HFFc6 (cell line): Measurements from ENCODE around the gene RAD1. TPM values are rescaled to one million over a fixed set of nuclear protein-coding genes. Genes with fewer than 3 reads are reported as not detected.

Source experiments
- DNase-seq: peaks from one replicate; pipeline ENCODE4 v3.0.0-alpha.2; 2018
- H3K27ac Mint-ChIP-seq: 2 replicates; pipeline ENCODE4 v1.8.0; 2020; ENCODE audit warnings: mild to moderate bottlenecking, mixed read lengths
- H3K27me3 Mint-ChIP-seq: 2 replicates; pipeline ENCODE4 v1.8.0; 2021; ENCODE audit warnings: mild to moderate bottlenecking, moderate library complexity, mixed read lengths; ENCODE audit not compliant: insufficient read depth
- H3K36me3 Mint-ChIP-seq: 2 replicates; pipeline ENCODE4 v1.8.0; 2021; ENCODE audit warnings: low read depth, mixed read lengths
- H3K4me1 Mint-ChIP-seq: 2 replicates; pipeline ENCODE4 v1.8.0; 2020; ENCODE audit warnings: low read depth, mixed read lengths
- H3K4me3 Mint-ChIP-seq: 2 replicates; pipeline ENCODE4 v1.8.0; 2020; ENCODE audit warnings: mild to moderate bottlenecking, moderate library complexity, mixed read lengths
- H3K9me3 Mint-ChIP-seq: 2 replicates; pipeline ENCODE4 v1.8.0; 2020; ENCODE audit warnings: mild to moderate bottlenecking, mixed read lengths
- total RNA-seq, 6 experiments: library from RNA; stranded (reverse); fragmentation: NEBNext Ultra II Directional; extraction: Animal tissue kit (Norgen Biotek cat#: 25700); gene quantifications; 2 replicates in 1 of 6; 3 replicates in 5 of 6; pipeline ENCODE4 v1.2.3, GENCODE V29; 2021
- TF ChIP-seq, protein P1 (sequence below): fragments of 200-600 bp; sonication (generic); IDR thresholded peaks from 2 replicates; pipeline ENCODE4 v1.5.0; 2021; ENCODE audit warnings: antibody characterized with exemption, mild to moderate bottlenecking

RAD1 gene
- total RNA-seq, 6 experiments from 2014 or later: 32.7 to 39.3 (median 35.0) TPM

DNA sequence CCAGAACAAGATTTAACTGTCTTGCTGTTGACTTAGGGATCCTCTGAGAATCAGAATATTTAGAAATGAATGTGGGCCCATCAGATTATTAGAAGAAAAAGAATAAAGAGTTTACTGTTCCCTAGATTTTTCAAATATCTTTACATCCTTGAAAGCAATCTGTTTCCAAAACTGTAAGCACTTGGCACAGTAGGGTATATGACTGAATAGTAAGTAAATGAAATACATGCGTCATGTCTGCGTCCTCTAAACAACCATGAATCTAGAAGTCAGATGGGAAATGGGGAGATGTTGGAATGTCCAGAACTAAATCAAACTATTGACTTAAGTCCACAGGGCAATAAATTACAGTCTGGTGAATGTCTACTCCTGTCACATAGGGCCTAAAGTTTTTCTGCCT is 50.2 kb downstream of the RAD1 start:
- H3K4me3 Mint-ChIP-seq: no peak overlapping the region
- H3K27ac Mint-ChIP-seq: no peak overlapping the region
- peaks cover 1% of the 10 kb centered on the region for H3K27me3 Mint-ChIP-seq
- TF ChIP-seq, protein P1, sequence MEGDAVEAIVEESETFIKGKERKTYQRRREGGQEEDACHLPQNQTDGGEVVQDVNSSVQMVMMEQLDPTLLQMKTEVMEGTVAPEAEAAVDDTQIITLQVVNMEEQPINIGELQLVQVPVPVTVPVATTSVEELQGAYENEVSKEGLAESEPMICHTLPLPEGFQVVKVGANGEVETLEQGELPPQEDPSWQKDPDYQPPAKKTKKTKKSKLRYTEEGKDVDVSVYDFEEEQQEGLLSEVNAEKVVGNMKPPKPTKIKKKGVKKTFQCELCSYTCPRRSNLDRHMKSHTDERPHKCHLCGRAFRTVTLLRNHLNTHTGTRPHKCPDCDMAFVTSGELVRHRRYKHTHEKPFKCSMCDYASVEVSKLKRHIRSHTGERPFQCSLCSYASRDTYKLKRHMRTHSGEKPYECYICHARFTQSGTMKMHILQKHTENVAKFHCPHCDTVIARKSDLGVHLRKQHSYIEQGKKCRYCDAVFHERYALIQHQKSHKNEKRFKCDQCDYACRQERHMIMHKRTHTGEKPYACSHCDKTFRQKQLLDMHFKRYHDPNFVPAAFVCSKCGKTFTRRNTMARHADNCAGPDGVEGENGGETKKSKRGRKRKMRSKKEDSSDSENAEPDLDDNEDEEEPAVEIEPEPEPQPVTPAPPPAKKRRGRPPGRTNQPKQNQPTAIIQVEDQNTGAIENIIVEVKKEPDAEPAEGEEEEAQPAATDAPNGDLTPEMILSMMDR: no peak
- no peak for DNase-seq
- H3K4me1 Mint-ChIP-seq: no peaks in the 10 kb centered on the region
- H3K36me3 Mint-ChIP-seq: no peaks in the 10 kb centered on the region
- no peaks in the 10 kb centered on the region for H3K9me3 Mint-ChIP-seq

DNA sequence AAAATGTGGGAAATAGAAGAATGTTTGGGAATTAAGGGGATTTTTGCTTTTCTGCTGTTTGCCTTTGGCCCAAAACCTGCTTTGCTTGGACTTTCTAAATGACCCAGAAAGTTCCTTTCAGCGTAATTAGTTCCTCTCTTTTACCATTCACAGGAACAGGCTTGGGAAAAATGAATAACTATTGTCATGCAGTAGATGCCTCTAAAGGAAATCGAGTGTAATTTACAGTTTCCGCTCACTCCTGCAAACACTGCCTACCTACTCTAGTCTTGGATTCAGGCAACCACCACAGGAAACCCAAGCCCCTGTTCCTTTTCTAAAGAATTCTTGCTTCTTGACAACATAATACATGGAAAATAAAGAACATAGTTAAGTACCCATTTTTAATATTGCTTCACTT is 51.4 kb downstream of the RAD1 start:
- TF ChIP-seq, protein P1: no peak
- Mint-ChIP-seq H3K27ac (no peak overlapping the region), H3K4me1 (no peaks in the 10 kb centered on the region), H3K36me3 (no peaks in the 10 kb centered on the region), H3K4me3 (no peak overlapping the region), H3K27me3 (peaks cover 1% of the 10 kb centered on the region), H3K9me3 (no peaks in the 10 kb centered on the region)
- DNase-seq: no peak

DNA sequence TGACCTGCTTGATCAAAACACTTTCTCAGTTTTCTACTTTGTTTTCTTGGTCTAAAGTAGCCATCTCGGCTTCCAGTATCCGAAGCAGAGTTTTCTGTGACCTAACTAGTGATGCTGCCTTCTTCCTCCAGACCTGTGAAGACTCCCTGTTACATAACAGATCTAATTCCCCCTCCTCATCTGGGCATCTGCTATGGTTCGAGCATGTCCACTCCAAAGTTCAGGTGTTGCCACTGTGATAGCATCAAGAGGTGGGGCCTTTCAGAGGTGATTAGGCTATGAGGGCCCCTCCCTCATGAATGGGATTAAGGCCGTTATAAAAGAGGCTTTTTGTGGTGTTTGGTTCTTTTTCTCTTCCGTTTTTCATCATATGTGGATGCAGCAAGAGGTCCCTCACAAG is 56.1 kb downstream of the RAD1 start:
- H3K27me3 Mint-ChIP-seq: peaks cover 7% of the 10 kb centered on the region
- H3K36me3 Mint-ChIP-seq: no peaks in the 10 kb centered on the region
- DNase-seq: no peak

DNA sequence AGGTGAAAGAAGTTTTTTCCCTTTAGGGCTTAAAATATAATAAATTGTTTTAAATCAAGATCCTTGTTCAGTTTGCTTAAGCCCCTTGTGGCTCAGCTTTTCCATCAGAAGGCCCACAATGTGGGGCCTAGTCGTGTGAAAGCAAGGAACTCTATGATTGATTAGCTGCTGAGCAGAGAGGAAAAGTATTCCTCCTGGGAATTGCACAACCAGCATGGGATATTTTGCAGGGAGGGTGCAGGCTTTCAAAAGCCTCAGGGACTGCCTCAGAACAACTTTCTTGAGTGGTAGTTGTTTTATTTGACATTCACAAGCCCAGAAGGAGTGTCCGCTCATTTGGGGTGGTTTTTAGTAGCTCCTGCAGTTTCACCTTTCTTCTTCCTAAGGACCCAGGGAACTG is 56.5 kb downstream of the RAD1 start:
- Mint-ChIP-seq H3K4me3 (no peak overlapping the region), H3K4me1 (no peaks in the 10 kb centered on the region), H3K27me3 (peaks cover 6% of the 10 kb centered on the region), H3K9me3 (no peaks in the 10 kb centered on the region), H3K27ac (no peak overlapping the region), H3K36me3 (no peaks in the 10 kb centered on the region)
- no peak for DNase-seq
- TF ChIP-seq, protein P1: no peak

More for the DNA sequence above, 56.1 kb downstream of the RAD1 start:
- no peaks in the 10 kb centered on the region for H3K4me1 Mint-ChIP-seq
- no peak overlapping the region for H3K27ac Mint-ChIP-seq
- H3K9me3 Mint-ChIP-seq: no peaks in the 10 kb centered on the region
- TF ChIP-seq, protein P1: no peak
- H3K4me3 Mint-ChIP-seq: no peak overlapping the region

DNA sequence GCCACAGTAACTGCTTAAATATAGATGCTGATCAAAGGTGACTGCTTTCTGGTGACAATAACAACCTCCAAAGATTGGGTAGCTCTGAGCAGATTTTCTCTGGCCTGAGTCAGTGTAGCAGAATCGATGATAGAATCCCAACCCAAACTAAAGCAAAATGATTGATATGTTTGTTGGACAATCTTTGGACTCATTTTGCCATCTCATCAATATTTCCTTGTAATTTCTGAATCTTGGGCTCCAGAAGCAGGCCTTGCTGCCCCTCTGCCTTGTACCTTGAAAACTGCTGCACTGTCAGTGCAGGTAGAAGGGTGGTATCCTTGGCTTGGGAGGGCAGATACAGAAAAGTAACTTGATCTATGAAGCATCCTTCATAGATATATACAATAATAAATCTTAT is 57.4 kb downstream of the RAD1 start:
- Mint-ChIP-seq H3K36me3 (no peaks in the 10 kb centered on the region), H3K4me1 (peaks cover 2% of the 10 kb centered on the region; the same call in 1 of the 2 replicates), H3K9me3 (no peaks in the 10 kb centered on the region), H3K27me3 (peaks cover 8% of the 10 kb centered on the region), H3K4me3 (no peak overlapping the region), H3K27ac (no peak overlapping the region)
- no peak for DNase-seq
- TF ChIP-seq, protein P1: no peak

DNA sequence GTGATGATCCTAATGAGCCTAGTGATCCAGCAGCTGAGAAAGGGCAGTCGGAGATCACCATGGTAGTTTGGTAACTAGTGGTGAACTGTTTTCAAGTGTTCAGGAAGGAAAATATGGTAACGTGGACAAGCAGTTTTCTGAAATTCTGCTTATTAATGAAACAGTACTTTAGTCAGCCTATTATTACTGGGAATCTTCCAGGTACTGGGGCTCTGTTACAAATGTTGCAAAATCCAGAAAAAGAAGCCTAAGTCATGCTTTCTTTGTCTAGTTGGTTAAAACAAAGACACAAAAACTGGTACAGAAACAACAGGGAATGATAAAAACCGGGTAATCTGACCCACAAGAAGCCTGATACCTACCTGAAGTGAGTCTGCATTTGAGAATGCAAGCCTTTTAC is 58.1 kb downstream of the RAD1 start:
- peaks cover 8% of the 10 kb centered on the region for H3K27me3 Mint-ChIP-seq
- DNase-seq: no peak
- no peaks in the 10 kb centered on the region for H3K9me3 Mint-ChIP-seq
- H3K4me3 Mint-ChIP-seq: no peak overlapping the region
- TF ChIP-seq, protein P1: no peak
- peaks cover 8% of the 10 kb centered on the region; the same call in 1 of the 2 replicates for H3K4me1 Mint-ChIP-seq
- no peaks in the 10 kb centered on the region for H3K36me3 Mint-ChIP-seq
- no peak overlapping the region for H3K27ac Mint-ChIP-seq
